ENCODE results near the gene TFPI2.

The TFPI2 gene

DNA sequence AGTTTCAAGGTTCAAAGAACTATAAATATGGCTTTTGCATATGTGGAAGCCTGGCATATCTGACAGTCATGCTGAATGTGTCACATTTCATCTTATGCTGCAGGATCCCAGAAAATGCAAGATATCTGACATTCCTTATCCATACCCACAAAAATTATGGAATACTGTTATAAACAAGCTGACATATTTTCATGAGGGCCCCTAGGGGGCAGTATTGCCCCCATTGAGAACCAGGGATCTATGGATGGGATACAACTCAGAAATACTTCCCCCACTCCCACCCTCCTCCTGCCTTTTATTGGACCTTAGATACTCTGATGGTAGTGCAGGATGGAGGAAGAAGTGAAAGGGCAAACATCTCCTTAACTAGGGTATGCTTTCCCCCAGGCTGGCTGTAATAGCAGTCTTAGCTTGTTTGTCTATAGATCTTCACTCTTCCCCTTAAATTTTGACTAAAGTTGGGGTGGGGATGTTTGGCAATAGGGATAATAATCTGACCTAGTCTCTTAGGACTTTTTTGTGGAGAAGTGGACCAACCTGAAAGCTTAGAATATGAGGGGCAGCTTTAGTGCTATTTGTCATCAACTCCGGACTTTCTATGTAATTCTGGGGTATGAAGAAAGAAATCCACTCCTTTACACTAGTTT is 12.3 kb upstream of the TFPI2 start:
- no peak for DNase-seq

DNA sequence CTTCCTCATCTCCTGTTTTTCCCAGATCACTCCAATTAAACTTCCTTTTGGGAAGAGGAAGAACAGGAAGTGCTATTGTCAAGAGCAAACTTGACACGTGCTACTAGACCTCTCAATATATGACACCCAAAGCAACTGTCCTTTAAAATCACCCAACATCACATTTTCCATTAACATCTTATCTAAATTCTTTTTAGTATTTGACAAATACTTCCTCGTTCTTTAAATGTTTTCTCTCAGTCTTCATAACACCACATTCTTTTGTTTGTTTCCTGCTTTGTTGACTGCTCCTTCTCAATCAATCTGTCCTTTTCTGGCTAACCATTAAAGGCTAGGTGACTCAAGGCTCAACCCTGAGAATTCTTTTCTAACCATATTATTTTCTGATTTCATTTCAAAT is 7.1 kb upstream of the TFPI2 start:
- no peak for DNase-seq

DNA sequence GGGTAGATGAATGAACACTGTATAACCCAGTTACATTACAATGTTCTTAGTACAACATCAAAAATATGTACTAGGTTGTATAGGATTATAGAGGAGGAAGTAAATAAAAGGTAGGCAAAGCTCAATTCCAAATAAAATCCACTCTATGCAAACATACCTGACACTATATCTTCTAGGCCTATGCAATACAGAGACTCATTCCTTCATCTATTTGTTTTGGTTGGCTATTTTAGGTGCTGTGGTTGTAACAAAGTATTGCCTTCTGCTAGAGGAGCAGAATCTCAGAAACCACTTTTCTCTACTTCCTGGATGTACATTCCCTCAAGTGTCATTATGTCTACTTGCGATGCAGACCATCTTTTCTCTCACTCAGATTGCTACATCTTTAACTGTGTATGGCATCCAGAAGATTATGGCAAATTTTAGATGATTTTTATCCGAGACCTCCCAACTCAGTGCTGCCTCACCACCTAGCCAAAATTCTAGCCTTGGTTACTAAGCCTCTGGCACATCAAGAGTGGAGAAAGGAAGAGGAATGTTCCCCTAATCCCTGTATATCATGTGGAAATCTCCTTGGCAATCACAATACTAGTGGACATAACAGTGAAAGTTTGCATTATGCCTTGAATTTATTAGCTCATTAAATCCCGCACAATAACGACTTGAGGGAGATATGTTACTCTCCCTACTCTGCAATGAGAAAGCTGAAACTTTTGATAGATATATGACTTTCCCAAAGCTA is 5.5 kb upstream of the TFPI2 start:
- no peak for DNase-seq

DNA sequence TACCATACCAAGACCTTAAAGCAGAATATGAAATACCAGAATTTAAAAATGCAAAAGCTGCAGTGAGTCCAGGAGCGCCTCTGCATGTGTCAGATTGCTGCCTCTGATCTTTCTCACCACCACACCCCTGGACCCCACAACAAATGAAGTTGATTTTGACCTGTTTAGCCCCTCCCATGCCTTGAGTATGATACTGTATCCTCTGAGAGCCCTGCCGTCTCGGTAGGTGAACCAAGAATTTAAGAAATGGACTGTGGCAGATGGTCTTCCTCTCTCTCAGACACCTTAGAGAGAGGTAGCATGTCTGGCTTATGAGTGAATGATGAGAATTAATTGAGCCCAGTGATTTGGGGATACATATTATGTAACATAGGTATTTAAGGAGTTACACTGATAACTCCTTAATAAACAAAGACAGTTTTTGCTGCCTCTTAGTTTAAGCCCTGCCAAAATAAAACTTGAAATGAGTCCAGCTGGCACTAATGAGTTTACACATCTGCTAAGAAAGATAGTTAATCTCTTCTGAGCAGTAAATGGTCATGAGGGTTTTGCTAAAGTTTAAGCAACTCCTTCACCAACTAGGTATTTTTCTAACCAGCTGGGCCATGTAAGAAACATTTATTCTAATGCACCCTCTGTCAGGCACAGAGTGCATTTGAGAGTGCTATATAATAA is 4.5 kb upstream of the TFPI2 start:
- no peak for DNase-seq

DNA sequence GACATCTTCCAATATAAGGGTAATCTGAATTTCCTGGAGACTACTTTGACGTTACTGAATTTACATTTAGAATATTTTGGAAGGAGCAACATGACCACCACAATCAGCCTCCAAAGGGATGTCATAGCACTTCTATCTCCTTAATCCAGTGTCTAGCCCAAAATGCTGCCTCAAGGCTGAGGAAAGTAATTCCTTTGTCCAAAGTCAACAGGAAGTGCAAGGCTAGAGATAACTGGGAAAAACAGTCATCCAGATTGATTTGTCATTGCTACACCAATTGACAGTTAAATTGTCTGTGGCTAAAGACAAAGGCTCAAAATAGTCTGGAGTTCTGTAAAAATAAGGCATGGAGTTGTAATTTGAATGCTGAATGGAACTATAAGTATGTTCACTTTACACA is 3.9 kb upstream of the TFPI2 start:
- DNase-seq = no peak

DNA sequence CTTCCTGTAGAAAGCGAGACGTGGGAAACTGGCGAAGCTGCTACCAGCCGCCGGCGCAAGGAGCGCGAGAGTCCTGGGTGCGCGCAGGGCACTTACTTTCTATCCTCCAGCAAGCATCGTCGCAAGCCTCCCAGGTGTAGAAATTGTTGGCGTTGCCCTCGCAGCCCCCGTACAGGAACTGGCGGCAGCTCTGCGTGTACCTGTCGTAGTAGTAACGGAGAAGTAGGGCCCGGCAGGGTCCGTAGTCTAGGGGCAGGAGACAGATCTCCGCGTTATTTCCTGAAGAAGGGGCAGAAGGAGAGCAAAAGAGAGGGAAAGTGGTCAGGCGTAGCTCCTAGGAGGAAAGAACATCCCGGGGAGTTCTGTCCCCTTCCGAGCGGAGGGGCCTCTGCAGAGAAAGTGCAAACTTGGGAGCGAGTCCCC is 501 bp downstream of the TFPI2 start:
- DNase-seq = no peak

DNA sequence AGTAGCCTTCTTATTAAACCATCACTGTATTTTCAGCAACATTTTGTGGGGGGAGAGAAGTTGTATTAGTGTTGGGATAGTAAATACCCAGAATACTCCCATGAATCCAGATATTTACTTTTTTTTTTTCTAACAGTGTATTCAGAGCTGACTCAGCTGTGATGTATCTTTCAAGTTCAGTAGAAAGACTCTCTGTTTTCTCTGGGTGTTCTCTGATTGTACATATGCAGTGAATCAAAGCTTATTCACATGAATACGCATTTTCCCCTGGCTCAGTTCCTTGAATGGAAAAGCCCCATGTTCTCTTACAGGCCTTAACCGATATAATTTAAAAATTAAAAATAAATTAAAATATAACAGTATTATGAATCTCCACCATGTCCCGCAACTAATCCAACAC is 1.3 kb downstream of the TFPI2 start:
- DNase-seq = no peak

DNA sequence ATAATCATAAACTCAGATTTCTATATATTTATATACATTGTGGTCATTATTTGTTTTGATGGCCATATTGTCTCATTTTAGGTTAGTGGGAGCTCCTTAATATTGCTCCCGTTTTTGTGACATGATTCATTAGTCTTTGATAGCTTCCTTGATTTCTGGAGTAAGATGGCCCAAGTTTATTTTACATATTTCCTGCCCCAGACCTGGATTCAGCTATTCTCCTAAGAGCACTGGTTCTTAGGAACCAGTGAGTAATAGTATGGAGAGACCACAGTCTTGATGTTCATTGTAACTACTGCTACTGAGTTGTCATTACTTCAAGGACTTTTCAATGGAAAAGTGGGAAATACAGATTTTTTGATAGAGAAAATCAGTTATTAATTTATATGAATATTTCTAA is 6.0 kb downstream of the TFPI2 start:
- no peak for DNase-seq

DNA sequence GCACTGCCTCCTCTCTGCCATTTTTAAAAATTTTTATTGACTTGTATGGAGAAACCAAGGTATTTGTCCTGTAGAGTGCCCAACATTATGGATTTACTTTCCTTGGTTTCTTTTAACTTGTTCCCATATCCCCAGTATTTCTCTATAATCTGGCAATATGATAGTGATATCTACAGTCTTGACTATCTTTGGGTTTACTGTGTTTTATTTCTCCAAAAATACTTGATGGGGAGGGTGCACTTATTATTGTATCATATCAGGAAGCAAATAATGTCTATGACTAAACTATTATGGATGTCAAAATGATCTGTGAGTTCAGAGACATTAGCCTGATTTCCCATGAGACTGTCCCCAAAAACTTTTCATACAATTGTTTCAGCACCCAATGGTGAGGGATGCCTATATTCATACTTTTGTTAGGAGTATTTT is 6.6 kb downstream of the TFPI2 start:
- no peak for DNase-seq

DNA sequence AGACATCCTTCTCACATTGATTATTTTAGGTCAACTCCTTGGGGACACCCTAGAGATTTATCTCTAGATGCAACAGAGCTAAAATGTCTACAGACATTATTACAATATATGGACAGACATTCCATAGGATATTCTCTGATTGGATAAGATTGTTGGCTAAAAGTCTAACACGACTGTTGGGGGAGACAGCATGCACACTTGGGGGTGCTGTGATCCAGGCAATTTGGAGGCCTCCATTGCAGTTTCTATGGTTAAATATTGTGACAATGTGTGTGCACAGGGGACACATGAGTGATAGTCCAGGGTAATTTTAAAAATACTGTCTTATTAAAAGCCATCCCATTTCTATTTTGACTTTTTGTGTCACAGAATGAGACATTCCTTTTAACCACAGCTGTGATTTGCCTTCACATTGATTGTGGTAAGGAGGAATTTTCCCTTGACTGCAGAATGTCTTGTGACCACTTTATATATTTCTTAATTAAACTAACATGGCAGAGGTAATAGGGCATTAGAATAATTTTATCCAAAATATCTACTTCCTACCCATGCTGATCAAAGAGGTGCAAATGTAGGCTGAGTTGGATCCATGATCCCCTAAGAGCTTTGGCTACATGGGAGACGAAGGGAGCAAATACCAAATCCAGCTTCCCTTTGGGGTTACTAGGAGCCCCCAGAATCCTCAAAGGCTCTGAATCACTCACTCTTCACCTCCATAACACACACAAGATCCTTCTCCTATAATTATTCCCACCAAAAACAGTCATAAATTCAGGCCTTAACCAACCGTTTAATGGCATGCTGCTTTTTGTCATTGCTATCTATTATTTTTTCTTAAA is 7.3 kb downstream of the TFPI2 start:
- no peak for DNase-seq

DNA sequence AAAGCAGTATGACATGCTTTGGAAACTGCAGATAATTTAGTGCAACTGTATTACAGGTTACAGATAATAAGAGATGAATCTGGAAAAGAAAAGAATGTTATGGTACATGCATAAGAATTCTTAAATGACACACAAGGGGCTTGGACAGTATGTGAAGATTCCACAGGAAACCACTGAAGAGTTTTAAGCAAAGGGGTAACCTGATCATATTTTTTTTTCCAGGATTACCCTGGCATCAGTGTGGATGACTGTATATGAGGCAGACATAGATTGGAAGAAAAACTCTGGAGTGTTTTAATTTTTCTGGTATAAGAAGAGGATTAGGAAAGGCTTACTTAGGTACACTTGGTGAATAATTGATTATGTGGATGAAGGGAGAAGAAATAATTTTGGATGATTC is 8.1 kb downstream of the TFPI2 start:
- DNase-seq = no peak

DNA sequence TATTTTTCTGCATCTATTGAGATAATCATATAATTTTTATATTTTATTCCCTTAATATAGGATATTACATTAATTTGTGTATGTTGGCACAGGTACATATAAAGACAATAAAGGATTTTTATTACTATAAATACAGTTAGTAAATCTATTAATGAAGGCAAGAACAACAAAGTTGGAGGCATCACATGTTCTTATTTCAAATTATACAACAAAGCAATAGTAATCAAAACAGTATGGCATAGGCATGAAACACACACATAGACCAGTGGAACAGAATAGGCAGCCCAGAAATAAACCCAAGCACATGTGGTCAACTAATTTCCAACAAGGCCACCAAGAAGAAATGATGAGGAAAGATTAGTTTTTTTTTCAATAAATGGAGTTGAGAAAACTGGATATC is 11.2 kb downstream of the TFPI2 start:
- no peak for DNase-seq

DNA sequence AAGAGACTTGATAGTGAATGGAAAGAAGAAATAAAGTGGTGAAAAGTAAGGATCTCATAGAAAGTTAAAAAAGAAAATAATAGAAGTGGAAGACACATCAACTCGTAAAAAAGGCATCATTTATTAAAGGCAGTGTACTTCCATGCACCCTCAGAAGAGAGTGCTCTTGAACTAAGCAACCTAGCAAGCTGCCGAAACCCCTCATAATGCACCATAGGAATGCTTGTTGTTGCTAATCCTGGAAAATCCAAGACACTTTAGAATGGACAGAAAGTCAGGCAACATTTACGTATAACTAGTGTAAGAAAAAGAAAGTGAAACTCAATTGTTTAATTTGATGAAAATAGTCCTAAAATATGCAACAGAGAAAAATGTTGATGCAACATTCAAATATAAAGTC is 12.8 kb downstream of the TFPI2 start:
- DNase-seq = no peak

DNA sequence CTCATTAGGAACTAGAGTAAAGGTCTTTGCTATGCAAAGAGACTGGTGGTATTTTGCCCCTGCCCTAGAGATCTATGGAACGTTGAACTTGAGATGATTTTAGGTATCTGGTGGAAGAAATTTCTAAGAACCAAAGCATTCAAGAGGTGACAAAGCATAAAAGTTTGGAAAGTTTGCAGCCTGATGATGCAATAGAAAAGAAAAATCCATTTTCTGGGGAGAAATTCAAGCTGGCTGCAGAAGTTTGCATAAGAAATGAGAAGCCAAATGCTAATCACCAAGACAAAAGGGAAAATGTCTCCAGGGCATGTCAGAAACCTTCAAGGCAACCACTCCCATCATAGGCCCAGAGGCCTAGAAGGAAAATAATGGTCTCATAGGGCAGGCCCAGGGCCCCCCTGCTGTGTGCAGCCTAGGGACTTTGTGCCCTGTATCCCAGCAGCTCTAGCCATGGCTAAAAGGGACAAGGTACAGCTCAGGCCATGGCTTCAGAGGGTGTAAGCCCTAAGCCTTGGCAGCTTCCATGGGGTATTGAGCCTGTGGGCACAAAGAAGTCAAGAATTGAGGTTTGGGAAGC is 16.5 kb downstream of the TFPI2 start:
- no peak for DNase-seq

DNA sequence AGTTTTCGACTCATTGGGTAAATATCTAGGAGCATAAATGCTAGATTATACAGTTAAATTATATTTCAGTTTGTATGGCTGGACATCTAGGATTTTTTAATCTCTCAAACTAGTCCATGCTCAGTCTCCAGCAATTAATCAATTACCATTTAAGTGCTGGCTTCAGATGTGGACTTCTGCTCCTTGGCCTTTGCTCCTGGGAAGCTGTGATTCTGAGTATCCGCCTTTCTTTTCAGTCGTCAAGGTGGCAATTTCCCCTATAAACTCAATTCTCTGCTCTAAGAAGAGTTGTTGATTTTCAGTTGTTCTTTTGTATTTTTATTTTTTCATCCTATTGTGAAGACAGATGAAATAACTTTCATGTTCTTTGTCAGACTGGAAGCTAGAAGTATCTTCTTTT is 23.7 kb downstream of the TFPI2 start:
- no peak for DNase-seq

DNA sequence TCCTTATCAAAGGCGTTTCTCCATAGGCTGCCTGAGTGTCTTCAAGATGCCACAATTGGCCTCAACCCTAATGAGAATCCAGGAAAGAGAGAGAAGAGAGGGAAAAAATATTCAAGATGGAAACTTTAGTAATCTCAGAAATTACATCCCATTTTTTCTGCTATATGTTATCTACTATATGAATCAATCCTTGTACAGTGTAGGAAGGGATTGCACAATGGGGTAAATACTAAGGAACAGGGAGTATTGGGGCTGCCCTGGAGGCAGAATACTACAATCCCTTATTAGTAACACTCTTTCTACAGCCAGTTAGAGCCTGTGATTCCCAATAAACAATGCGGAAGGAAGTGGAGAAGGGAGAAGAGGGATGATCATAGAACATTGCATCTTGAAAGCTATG is 27.9 kb downstream of the TFPI2 start:
- no peak for DNase-seq

DNA sequence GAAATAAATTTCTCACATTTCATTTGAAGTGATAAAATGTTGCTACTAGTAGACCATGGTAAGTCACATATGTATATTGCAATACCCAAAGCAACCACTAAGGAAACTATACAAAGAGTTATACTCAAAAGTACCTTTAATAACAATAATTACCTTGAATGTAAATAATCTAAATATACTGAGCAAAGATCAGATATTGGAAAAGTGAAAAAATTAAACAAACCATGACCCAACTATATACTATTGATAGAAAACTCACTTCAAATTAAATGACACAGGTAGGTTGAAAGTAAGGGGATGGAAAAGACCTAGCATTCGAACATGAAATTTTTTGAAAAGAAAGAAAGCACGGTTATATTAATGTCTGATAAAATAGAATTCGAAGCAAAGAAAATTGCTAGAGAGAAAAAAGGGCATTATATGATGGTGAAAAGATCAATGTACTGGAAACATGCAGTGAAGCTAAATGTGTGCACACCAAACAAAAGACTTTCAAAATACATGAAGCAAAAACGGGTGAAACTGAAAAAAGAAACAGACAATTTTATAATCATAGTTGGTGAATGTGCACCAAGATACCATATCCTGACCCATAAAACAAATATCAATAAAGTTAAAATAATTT is 29.1 kb downstream of the TFPI2 start:
- no peak for DNase-seq

DNA sequence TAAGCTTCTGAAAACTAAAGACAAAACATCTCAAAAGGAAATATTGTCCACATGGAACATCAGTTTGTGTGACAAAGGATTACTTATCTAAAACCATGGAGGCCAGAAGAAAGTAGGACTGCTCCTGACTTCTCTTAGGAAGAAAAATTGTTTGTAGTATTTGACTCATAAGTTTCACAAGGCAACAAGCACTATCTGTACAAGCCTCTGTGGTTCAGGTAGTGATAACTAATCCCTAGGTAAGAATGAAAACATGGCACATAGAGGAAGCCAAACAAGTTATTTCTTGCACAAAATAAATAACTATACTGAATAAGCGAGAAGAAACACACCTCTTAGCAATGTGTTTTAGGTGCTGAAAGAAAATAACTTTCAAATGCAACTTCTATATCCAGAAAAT is 30.3 kb downstream of the TFPI2 start:
- no peak for DNase-seq

DNA sequence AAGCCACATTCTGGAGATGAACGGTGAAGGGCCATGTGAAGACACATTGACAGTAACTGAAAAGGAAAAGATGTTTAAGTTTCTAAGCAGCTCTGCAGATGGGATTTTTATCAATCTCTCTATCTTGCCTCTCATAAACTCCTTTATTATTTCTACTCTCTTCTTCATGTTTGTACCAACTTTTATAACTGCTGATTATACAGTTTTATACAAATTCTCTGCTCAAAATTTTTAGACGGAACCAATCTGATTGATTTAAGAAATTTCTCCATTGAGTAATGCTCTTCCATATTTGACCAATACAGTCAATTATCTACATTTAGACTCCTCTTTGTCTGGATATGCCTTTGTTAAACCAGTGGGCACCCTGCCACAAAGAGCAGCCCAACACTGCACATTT is 31.7 kb downstream of the TFPI2 start:
- no peak for DNase-seq

DNA sequence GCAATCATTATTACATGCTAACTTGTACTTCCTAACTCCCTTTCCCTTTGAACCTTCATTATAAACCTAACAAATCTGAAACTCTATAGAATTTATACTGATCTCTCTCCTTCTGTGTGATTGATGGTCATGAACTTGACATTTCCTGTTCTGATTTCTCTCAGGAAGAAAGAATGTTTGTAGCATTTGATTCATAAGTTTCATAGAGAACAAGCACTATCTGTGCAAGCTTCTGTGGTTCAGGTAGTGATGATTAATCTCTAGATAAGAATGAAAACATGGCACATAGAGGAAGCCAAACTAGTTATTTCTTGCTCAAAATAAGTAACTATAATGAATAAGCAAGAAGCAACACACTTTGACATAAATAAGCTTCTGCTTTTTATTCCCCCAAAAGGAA is 34.2 kb downstream of the TFPI2 start:
- DNase-seq = no peak

DNA sequence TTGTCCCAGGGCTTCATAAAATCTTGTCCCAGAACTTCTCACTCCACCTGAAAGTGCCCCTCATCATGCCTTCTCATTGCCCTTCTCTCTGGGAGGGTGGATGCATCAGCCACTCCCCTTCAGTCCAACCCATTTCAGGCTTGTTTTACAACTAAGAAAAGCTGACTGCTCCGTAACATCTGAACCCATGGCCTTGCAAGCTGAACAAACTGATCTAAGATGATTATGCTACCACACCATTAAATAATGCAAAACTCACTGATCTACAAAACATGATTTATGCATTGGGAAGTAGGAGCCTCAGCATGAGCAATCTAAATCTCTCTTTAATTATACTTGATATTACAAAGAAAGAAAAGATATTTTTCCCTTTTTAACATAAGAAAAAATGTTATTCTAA is 34.8 kb downstream of the TFPI2 start:
- no peak for DNase-seq

DNA sequence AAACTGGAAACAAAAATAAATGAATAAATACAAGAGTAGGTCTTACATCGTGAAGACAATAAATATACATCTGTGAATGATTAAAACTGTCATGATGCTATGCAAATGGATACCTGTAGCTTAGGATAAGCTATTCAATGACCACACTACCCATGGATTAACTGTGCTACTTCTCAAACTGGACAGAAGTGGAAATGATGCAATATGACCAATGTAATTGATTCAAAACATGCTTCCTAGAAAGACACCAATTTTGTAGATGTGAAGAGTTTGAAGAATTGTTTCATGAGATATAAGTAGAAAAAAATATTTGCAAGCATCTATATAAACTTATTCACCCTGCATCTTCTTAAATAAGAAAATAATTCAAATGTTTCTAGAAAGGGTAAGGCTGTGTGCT is 36.1 kb downstream of the TFPI2 start:
- DNase-seq = no peak

DNA sequence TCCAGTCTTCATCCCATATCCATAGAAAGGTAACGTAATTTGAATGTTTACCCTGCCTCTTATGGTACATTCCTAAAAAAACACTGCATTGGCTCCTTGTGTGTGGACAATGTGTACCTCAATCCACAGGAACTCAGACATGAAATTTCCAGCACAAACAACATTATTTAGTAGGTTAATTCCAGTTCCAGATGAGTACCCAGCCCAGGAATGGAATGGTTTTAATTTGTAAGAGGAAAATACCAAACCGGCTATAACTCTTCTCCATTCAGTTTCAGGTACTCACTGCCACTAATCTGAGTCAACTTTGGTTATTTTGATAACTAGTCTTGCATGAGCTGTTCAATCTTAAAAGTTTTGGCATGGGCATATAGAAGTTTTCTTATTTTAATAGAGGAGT is 39.0 kb downstream of the TFPI2 start:
- DNase-seq = no peak

Measured in NCI-H774 (cell line).